Fibroblast of lung (primary cell): Measurements from ENCODE around the gene KBTBD6.

Source experiments
- EZH2 ChIP-seq: IDR thresholded peaks from 2 replicates; pipeline ENCODE4 v1.5.1; 2012; ENCODE audit warnings: low read length, control low read depth, mild to moderate bottlenecking; ENCODE audit errors: missing control alignments
- TF ChIP-seq, protein P1 (sequence below), 2 donors: IDR thresholded peaks in 1 of 2; conservative IDR thresholded peaks in 1 of 2; 1 replicate in 1 of 2; 2 replicates in 1 of 2; pipeline ENCODE4 v1.5.1; 2011 to 2012; ENCODE audit warnings: low read length in 2 of 2, control low read depth in 1 of 2, inconsistent platforms in 1 of 2, low read depth in 1 of 2, mild to moderate bottlenecking in 1 of 2

DNA sequence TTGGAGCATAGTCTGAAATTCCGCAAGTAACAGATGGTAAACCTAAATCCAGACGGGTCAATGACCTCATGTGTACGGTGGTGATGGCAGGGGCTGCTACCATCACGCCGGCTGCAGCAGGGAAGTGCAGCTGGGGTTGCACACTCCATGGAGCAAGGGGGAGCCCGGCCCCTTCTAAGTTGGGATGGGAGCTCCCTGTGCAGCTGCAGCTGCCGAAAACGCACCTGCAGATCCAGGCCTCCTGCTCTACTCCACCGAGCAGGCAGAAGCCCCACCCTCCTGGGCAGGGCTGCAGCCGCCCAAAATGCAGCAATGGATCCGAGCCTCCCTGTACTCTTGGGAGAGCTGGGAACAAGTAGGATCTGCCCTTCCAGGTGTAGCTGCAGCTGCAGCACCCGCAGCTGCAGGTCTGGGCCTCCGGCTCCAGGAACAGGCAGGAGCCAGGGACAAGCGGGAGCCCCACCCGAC is 25.5 kb downstream of the KBTBD6 start:
- TF ChIP-seq, protein P1, sequence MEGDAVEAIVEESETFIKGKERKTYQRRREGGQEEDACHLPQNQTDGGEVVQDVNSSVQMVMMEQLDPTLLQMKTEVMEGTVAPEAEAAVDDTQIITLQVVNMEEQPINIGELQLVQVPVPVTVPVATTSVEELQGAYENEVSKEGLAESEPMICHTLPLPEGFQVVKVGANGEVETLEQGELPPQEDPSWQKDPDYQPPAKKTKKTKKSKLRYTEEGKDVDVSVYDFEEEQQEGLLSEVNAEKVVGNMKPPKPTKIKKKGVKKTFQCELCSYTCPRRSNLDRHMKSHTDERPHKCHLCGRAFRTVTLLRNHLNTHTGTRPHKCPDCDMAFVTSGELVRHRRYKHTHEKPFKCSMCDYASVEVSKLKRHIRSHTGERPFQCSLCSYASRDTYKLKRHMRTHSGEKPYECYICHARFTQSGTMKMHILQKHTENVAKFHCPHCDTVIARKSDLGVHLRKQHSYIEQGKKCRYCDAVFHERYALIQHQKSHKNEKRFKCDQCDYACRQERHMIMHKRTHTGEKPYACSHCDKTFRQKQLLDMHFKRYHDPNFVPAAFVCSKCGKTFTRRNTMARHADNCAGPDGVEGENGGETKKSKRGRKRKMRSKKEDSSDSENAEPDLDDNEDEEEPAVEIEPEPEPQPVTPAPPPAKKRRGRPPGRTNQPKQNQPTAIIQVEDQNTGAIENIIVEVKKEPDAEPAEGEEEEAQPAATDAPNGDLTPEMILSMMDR (conservative IDR thresholded peaks at IDR 0.05 in 1 of 2, IDR thresholded peaks at IDR 0.05 in 1 of 2; ENCODE audit: low read depth in 1 of 2, low read length in 2 of 2), result no peak
- no peak for TF ChIP-seq EZH2
